ENCODE data around the gene UGT1A4.
A peak's percentile ranks its signal among the peaks of the same experiment; 100 is the strongest.

Gene UGT1A4

DNA sequence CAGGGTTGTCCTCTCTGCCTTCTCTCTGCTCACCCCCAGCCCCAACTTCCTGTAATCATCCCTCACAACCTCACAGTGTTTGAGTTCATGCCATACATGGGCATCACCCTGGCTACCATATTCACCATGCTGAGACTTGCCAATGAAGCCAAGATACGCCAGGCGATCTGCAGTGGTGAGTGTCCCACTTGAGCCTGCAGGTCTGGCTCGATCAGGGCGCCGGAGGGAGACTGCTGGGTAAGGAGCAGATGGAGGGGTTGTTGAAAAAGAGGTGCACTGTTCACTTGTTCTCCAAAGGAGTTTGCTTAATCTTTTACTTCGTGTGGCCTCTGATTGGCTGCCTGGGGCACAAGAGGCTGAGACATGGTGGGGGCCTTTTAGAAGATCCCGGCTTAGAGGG is 74.2 kb downstream of the UGT1A4 start:
- DNase-seq, result no peak

GRCh38 chr2:233793465-233794127 is 75.1 kb downstream of the UGT1A4 start:
- no peak for DNase-seq

- DNase-seq, result no peak
These were observed 75.7 kb downstream of the UGT1A4 start for GRCh38 chr2:233794128-233794658.

DNA sequence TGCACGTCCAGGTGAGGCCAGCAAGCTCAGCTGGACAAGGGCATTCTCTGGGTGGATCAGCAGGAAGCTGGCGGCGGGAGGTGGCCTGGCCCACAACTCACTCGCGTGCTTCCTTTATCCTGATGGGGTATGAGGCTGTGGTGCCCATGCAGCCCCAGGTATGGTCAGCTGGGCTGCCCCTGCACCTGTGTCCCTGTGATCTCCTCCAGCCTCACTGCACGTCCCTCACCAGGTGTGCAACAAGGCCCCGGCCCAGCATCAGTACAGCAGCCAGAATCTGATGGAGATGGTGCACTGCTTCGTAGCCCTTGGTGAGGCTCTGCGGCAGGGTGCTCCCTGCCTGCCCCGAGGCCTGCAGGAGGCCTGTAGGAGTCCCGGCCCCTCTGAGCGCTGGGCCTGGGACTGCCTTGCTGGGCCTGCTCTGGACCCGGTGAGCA is 77.2 kb downstream of the UGT1A4 start:
- no peak for DNase-seq

DNA sequence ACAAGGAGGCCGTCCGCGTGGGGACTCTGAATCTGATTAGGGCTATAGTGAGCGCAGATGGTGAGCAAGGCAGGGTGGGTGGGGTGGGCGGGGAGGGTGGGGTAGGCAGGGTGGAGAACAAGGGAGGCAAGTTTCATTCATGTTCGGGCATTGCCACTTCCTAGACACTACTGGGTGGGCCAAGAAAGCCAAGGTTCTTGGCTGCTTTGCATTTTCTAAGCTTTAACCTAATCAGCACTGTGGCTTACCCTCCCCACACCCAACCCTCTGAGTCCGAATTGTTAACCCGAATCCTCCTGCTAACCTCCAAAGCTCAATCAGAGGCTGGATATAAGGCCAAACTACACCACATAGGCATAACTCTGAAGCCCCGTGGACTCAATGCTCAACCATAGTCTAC is 77.7 kb downstream of the UGT1A4 start:
- no peak for DNase-seq

DNA sequence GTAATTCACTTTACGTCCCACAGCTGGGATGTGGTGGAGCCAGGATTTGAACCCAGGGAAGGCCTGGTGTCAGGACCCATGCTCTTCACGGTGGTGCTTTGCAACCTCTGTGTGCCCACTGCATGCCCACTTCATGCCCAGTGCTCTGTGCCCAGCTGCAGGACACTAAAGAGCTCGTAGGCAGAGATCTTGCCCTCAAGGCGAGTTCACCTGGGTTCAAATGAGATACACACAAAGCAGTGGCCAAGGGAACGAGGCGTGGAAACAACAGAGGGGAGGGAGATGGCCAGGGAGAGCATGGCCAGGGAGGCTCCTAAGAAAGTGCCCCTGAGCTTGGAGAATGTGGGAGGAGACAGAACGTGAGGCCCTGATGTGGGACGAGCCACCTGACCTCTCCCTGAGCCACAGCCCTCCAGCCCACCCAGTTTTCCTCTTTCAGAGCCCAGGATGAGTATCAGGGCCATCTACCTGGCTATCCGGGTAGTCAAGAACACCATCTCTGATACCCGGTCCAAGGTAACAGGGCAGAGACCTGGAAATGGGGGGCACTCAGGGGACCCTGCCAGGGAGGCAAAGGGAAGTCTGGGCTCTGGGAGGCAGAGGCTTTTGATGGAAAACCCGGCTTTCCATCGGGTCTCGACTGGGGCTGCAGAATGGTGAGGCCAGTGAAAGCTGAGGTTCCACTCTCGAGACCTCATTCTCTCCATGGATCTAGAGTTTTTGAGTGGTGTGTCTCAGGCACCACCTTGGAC is 80.0 kb downstream of the UGT1A4 start:
- DNase-seq, result no peak

- DNase-seq, result no peak
These were observed 80.6 kb downstream of the UGT1A4 start for GRCh38 chr2:233799087-233799665.

GRCh38 chr2:233799716-233800115 is 81.2 kb downstream of the UGT1A4 start:
- no peak for DNase-seq

DNA sequence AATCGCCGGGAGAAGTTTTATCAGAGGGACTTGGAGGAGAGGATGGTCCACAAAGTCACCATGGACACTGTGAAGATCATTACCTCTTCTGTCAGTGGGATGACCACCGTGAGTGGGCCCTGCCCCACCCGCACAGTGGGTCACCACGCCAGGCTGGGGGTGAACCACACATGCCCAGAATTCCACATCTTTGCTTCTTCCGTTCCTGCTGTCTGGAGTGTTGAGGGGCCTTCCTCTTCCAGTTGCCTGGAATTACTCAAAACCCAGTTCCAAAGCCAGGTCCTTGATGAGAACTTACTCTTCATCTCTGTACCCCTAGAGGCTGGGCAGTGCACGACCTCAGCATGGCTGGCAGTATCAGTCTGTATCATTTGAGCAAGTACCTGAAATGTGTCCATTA is 81.7 kb downstream of the UGT1A4 start:
- no peak for DNase-seq

- DNase-seq, result peak; percentile 9
These were observed 83.0 kb downstream of the UGT1A4 start for GRCh38 chr2:233801357-233802131.

- no peak for DNase-seq
These were observed 83.7 kb downstream of the UGT1A4 start for GRCh38 chr2:233802132-233802815.

DNA sequence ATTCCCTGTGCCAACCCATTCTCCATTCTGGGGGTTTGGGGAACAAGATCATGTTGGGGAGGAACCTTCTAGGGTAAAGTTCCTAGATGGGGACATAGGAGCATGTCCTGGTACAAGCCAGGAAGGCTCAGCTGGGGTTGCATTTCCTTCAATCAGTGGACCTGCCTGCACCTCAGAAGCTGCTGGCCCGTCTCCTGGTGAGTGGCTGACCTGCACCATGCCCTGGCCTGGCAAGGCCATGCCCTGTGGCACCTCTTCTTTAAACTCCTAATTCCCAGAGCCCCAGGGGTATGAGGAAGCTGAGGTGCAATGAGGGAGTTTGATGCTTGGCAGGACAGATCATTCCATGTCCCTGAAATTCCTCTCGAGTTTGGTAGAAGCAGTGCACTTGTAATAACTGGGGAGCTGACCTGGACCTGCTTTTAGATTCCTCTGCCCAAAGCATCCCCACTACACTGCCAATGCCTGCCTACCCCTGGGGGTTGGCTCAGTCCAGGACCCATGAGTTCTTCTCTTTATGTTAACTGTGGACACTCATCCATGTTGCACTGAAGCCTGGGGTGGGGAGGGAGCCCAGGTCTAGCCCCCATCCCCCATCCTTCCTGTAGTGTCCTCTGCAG is 84.9 kb downstream of the UGT1A4 start:
- no peak for DNase-seq

GRCh38 chr2:233803994-233804393 is 85.5 kb downstream of the UGT1A4 start:
- no peak for DNase-seq

DNA sequence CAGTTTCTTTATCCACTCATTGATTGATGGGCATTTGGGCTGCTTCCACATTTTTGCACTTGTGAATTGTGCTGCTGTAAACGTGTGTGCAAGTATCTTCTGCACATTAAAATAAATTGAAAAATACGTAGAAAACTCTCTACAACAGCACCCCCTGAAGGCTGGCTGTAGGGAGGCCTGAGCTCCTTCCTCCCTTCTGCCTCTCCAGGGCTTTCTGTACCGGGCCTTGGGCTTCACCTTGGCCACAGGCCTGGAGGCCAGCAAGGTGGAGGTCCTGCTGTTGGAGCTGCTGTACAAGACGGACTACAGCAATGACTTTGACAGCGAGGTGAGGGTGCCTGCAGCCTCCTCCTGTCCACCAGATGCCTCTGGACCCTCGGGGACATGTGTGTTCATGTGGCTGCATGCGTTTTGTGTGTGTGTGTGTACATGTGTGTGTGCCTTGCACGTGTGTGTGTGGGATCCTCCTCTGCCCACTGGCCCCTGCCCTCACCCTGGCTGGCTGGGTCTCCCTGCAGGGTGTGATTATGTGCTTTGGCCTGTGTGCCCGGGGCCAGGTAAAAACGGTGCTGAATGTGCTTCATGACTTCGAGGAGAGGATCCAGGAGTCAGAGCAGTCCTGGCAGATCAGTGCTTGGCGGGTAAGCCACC is 88.8 kb downstream of the UGT1A4 start:
- DNase-seq, result no peak

GRCh38 chr2:233807966-233808935 is 89.7 kb downstream of the UGT1A4 start:
- no peak for DNase-seq

DNA sequence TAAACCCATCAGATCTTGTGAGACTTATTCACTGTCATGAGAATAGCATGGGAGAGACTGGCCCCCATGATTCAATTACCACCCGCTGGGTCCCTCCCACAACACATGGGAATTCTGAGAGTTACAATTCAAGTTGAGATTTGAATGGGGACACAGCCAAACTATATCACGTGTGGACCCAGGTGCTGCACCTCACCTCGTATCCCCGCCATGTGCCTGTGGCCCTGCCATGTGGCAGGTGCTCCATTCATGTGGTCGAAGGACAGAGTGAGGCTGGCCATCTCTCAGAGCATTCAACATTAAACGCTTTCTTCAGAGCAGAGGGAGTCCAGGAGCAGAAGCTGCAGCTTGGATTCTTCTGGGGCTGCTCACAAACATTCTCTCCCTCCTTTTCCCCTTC is 91.8 kb downstream of the UGT1A4 start:
- DNase-seq, result no peak

DNA sequence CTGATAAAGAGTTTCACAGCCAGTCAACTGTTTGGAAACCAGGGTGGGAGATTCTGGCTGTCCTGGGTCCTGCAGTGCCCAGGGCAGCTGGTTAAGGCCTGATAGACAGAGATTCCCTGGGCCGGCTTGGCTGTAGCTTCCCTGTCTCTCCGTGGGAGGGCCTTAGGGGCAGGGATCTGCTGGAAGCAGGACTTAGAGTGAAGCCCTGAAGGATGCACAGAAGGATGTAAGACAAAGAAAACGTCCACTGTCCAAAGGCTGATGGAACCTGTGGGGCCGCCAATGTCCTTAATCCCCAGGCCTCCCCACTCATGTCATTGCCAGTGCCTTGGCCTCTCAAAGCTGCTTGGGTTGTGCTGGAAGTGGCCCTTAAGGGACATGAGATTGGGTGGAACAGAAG is 92.6 kb downstream of the UGT1A4 start:
- DNase-seq, result no peak

DNA sequence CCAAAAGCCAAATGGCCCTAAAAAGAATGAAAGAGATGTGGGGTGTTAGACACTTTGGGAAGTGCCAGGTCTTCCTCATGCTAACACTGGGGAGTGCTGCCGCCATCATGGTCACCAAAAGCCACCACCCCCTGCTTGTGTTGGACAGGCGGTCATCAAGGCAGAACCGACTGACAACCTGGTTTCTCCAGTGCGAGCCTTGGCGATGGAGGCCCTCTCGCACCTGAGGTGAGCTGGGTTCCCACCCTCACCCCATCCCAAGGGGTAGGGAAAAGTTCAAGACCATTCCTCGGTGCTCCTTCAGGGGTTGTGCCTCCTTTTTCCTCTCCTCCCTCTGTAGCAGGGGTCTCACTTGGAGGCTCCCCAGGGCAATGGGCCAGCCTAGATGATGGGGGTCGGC is 93.2 kb downstream of the UGT1A4 start:
- DNase-seq, result no peak

DNA sequence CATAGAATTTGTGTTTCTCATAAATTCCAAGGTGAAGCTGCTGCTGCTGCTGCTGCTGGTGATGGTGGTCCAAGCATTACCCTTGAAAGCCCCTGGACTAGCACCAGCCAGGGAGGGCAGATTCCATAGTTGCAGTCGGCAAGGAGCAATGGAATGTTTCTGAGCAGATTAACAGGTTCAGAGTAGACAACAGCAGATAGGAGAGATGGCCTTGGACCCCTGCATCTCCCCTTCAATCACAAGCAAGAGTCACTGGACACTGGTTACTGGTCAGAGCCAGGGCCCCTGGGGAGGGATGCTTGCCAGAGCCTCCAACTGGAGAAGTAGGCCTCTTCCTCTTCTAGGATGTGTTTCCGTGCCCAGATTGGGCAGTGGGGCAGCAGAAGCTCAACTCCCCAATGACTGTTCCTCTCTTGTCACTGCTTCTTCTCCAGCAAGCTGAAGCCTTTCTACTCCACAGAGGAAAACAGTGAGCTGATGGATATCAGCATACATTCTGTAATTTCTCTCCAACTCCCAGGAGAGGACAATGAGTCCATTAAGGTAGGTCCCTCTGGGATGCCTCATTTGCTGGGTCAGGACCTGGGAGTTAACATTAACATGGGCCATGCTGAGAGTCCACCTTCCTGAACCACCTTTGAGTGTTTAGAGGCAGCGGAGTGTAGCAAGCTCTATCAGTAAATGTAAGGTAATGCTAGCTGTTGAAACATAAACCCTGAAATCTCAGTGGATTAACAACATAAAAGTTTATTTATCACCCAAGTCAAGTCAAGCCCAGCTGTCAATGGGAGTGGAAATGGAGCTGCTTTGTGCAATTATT is 94.9 kb downstream of the UGT1A4 start:
- no peak for DNase-seq

Data from HCEC 1CT (cell line).